Measurements from ENCODE around the gene ELOVL1.
"Not testable (repeated sequence)": the region's sequence is repeated elsewhere in the genome, so short reads cannot be mapped to it uniquely, and the experiment has no call there.

Gene ELOVL1

GRCh38 chr1:43367904-43368645 lies at the start of gene ELOVL1:
Gene ELOVL1, minus strand, starts transcription at chr1:43368011. Its CDS starts 2,402 bp downstream, at chr1:43365609.
- peak; percentile 57 to 83 (median 64) for DNase-seq (ENCODE audit: low read depth in 3 of 3, low spot score in 1 of 3)

DNA sequence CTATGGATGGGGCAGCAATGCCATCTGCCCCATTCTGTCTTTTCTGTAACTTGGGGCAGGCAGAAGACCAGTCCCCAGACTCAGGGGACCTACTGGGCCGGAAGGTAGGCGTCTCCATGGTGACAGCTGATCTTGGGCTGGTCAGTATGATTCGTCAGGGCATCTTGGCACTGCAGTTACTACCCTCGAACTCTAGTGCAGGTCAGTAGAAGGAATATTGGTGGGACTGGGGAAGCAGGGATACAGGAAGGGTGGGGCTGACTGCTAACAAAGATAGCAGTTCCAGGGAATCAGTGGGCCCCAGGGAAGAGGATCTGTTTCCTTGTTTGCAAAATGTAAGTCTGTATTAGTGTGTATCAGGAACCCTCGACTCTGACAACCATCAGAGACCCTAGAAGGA lies 48.1 kb upstream of the ELOVL1 start:
- no peak for DNase-seq (ENCODE audit: low read depth in 3 of 3, low spot score in 1 of 3)

DNA sequence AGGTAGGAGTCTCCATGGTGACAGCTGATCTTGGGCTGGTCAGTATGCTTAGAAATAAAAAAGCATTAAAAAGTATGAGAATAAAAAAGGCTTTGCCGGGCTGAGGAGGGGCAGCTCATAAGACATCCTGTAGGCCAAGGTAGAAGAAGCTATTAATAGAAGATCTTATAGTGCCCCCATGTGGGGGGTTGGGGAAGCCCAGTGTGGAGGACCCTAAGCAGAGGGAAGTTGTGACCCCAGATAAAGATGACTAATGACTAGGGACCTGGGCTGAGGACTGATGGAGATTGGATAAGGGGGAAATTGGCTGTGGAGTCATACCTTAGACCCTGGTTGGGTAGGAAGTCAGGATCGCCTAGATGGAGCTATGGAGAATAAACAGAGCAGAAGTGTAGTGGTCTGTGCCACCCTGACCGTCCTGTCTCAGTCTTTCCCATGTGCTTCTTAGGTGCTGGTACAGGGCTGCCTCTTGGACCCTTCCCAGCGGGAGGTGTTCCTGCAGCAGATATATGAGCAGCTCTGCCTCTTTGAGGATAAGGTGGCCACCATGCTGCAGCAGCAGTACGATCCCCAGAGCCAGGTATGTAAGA lies 46.9 kb upstream of the ELOVL1 start:
- peak; percentile 24 to 48 (median 31) for DNase-seq (ENCODE audit: low read depth in 3 of 3, low spot score in 1 of 3)

GRCh38 chr1:43413426-43413825 lies 45.6 kb upstream of the ELOVL1 start:
- DNase-seq (ENCODE audit: low read depth in 3 of 3, low spot score in 1 of 3), result not testable (repeated sequence)

- no peak for DNase-seq (ENCODE audit: low read depth in 3 of 3, low spot score in 1 of 3)
Observed at GRCh38 chr1:43410571-43410970, 42.8 kb upstream of the ELOVL1 start.

DNA sequence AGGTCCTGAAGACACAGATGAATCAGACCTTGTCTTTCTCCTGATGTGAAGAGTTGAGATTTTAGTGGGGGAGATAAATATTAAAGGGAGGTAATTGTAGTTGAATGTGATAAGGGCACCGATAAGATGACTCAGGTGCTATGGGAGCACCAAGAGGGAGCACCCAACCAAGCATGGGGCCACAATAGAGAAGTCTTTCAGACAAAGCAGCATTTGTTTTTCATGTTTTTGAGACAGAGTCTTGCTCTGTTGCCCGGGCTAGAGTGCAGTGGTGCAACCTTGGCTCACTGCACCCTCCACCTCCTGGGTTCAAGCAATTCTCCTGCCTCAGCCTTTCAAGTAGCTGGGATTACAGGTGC lies 38.0 kb upstream of the ELOVL1 start:
- DNase-seq (ENCODE audit: low read depth in 3 of 3, low spot score in 1 of 3), result no peak

DNA sequence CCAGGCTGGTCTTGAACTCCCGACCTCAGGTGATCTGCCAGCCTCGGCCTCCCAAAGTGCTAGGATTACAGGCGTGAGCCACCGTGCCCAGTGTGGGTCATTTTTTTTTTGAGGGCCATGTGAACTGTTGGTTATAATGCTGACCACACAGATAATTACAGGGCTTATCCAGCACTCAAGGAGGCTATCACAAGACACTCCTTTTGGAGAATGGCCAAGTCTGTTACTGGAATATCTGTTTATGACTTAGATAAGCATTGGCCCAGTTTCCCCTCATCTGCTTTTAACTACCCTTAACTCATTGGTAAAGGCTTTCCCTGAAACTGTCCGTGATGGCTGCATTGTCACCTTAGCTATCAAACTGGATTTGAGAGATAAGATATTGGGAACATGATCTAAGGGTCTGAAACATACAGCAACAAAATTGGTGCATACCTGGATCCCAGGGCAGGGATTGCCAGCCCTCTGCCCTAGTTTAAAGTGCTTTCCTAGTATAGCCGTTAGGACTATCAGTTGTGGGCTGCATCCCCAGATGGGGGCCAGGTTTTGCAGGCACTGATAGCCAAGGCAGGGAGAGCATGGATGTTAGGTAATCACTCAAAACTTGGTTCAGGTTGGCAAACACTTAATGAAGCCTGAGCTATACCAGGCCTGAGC lies 37.5 kb upstream of the ELOVL1 start:
- no peak for DNase-seq (ENCODE audit: low read depth in 3 of 3, low spot score in 1 of 3)

- no peak for DNase-seq (ENCODE audit: low read depth in 3 of 3, low spot score in 1 of 3)
Observed at GRCh38 chr1:43404353-43404752, 36.5 kb upstream of the ELOVL1 start.

DNA sequence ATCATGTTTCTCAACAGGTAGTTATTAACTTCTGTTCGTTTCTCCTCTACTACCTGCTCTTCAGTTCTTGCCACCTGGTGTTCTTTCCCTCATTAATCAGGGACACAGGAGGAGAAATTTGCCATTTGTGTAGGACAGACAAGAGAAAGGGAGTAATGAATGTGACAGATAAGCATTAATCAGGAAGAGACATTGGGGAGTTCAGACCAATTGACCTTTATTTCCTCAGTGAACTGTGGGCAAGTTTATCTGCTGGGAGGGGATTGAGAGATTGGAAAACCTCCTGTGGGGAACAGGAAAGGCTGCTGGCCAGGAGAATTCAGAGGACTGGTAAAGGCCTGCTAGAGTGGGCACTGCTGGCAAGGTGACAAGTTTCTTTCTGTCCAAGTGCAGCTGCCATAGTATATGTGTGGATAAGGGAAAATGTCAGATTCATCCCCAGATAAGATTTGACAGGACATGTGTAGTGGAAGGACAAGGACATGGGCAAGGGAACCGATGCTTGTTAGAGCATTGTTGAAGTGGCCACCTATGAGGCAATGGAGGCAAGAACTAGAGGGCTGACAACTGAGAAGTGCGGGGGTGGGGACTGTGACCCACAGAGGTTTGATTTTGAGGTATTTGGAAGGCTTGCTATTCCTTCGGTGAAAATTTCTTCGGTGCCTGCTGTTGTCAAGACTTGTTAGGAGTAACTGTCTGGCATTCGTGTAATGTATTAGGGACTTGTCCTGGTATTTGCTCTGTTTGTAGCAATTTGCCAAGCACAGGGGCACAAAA lies 34.5 kb upstream of the ELOVL1 start:
- DNase-seq (ENCODE audit: low read depth in 3 of 3, low spot score in 1 of 3), result no peak

DNA sequence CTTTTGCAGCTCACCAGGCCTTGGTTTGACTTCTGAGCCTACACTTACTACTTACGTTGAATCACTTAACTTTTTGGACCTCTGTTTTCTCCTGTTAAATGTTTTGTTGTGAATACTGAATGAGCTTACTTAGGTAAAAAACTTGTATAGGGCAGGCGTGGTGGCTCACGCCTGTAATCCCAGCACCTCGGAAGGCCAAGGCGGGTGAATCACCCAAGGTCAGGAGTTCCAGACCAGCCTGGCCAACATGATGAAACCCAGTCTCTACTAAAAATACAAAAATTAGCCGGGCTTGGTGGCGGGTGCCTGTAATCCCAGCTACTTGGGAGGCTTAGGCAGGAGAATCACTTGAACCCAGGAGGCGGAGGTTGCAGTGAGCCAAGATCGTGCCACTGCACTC lies 32.6 kb upstream of the ELOVL1 start:
- not testable (repeated sequence) for DNase-seq (ENCODE audit: low read depth in 3 of 3, low spot score in 1 of 3)

- no peak for DNase-seq (ENCODE audit: low read depth in 3 of 3, low spot score in 1 of 3)
Observed at GRCh38 chr1:43398227-43398626, 30.4 kb upstream of the ELOVL1 start.

- DNase-seq (ENCODE audit: low read depth in 3 of 3, low spot score in 1 of 3), result no peak
Observed at GRCh38 chr1:43396059-43396458, 28.2 kb upstream of the ELOVL1 start.

DNA sequence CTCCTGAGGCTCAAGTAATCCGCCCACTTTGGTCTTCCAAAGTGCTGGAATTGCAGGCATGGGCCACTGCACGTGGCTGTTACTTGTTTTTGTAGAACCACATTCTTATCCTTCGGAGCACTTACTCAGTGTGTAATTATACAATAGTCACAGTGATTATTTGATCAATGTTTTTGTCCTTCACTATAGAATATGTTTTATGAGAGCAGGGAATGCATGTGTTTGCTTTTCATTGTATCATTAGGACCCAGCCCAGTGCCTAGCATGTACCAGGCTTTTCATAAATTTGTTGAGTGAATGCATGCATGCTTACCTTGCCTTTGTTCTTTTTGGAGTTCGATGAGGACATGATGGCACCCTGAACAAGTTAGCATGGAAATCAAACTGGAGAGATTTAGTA lies 27.7 kb upstream of the ELOVL1 start:
- DNase-seq (ENCODE audit: low read depth in 3 of 3, low spot score in 1 of 3), result no peak

DNA sequence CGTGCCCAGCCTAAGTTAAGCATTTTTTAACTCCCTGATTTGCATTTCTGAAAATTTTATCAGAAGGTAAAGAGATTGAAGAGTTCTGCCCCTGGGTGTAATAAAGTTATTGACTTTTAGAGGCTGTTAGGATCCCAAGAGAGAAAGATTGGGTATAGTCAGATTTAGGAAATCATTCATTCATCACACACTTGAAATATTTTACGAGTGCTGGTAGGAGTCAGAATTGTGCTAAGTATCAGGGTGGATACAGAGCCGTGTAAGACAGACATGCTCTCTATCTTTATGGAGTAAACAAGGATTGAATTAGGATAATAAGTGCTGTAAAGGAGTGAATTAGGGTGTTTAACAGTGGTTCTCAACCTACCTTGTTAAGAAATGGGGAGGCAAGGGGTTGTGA lies 24.9 kb upstream of the ELOVL1 start:
- no peak for DNase-seq (ENCODE audit: low read depth in 3 of 3, low spot score in 1 of 3)

DNA sequence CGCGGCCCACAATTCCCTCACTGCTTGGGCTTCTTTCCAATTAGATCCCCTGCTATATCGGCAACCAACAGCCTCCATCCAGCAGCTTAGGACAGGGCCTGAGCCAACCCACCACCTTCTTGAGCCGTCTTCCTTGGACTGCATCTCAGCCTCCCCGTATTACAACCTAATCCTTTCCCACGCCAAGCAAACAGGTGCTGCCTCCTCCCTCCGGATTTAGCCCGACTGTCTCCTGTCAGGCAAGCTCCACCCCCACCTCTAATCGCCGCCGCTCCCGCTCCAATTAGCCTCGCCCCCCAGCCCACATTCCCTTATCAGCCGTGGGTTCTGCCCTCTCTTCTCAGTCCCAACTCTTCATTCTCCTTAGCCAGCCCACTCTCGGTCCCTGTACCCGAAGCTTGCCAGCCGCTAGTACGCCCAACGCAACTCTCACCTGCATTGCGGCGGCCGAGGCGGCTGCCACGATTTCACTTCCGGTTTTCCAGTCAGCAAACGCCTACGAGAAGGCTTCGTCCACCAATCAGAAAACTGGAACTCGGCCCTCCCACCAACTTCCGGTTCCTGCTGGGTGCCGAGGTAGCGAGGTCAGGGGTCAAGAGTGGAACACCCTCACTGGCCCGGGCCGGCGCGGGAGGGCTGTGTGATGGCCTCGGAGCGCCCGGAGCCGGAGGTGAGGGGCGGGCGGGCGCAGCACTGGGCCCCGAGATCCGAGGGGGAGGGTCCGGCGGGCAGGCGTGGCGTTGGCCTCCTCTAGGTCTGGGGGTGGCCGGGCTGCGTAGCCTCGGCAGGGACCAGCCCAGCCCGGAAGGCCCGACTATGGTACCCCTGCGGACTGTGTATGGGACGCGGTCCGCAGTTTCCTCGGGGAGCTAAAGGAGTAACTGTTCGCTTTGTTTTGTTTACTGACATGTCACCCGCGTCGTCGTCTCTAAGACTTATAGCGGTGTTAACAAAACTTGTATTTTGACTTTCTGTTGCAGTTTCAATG lies 21.8 kb upstream of the ELOVL1 start, which contains the start of the genes MED8 and SZT2:
MED8 (minus strand) TSS at position 475 of the 988 bp plus-strand sequence; CDS start at position 439, 36 bp downstream.
SZT2 (plus strand) TSS at position 574 of the 988 bp plus-strand sequence; CDS start at position 644, 70 bp downstream.
- DNase-seq (ENCODE audit: low read depth in 3 of 3, low spot score in 1 of 3), result peak; percentile 82 to 88 (median 85)

GRCh38 chr1:43388613-43389012 lies 20.8 kb upstream of the ELOVL1 start:
- no peak for DNase-seq (ENCODE audit: low read depth in 3 of 3, low spot score in 1 of 3)

- DNase-seq (ENCODE audit: low read depth in 3 of 3, low spot score in 1 of 3), result no peak
Observed at GRCh38 chr1:43387976-43388599, 20.3 kb upstream of the ELOVL1 start.

- no peak for DNase-seq (ENCODE audit: low read depth in 3 of 3, low spot score in 1 of 3)
Observed at GRCh38 chr1:43386676-43387075, 18.9 kb upstream of the ELOVL1 start.

- no peak for DNase-seq (ENCODE audit: low read depth in 3 of 3, low spot score in 1 of 3)
Observed at GRCh38 chr1:43383449-43383848, 15.6 kb upstream of the ELOVL1 start.

All from stimulated activated CD4-positive, alpha-beta T cell treated with anti-CD3 and anti-CD28 coated beads, TNF-alpha, amount 100 ng/mL, for 1 hour (primary cell).